Neuronal stem cell (in vitro differentiated cells): ENCODE results near the gene RGS12.
"Not testable (repeated sequence)": the region's sequence is repeated elsewhere in the genome, so short reads cannot be mapped to it uniquely, and the experiment has no call there.

Experiments
- DNase-seq: peaks from one replicate; pipeline ENCODE4 v3.0.0-alpha.2; 2013; ENCODE audit warnings: low spot score
- H2AFZ ChIP-seq: one replicate; pipeline ENCODE4 v1.6.1; 2013; ENCODE audit warnings: mild to moderate bottlenecking, low read length, inconsistent platforms
- H2AK5ac ChIP-seq: 2 replicates; pipeline ENCODE4 v1.6.1; 2013; ENCODE audit warnings: low read depth, mild to moderate bottlenecking, inconsistent platforms, low read length, moderate library complexity, mixed read lengths
- H2BK120ac ChIP-seq: 2 replicates; pipeline ENCODE4 v1.6.1; 2013; ENCODE audit warnings: low read depth, mild to moderate bottlenecking, inconsistent platforms, low read length, moderate library complexity, mixed read lengths
- H2BK12ac ChIP-seq: one replicate; pipeline ENCODE4 v1.6.1; 2013; ENCODE audit warnings: low read length, inconsistent platforms
- H2BK15ac ChIP-seq: 2 replicates; pipeline ENCODE4 v1.6.1; 2013; ENCODE audit warnings: mild to moderate bottlenecking, low read length, inconsistent platforms, mixed read lengths
- H2BK5ac ChIP-seq: one replicate; pipeline ENCODE4 v1.6.1; 2013; ENCODE audit warnings: inconsistent platforms, mild to moderate bottlenecking, low read length, moderate library complexity
- H3K14ac ChIP-seq: one replicate; pipeline ENCODE4 v1.6.1; 2013; ENCODE audit warnings: low read length, inconsistent platforms
- H3K18ac ChIP-seq: 2 replicates; pipeline ENCODE4 v1.6.1; 2013; ENCODE audit warnings: low read length, inconsistent platforms
- H3K23ac ChIP-seq: 2 replicates; pipeline ENCODE4 v1.6.1; 2013; ENCODE audit warnings: low read depth, mild to moderate bottlenecking, mixed read lengths, low read length, inconsistent platforms; ENCODE audit not compliant: poor library complexity
- H3K27ac ChIP-seq: replicated peaks from 3 replicates; pipeline ENCODE4 v1.5.1; 2013; ENCODE audit warnings: low read length, inconsistent platforms
- H3K27me3 ChIP-seq, 3 experiments: 2 replicates each; pipeline ENCODE4 v1.6.1; 2013; ENCODE audit warnings: low read length in 3 of 3, mild to moderate bottlenecking in 2 of 3, inconsistent platforms in 1 of 3, low read depth in 1 of 3, mixed read lengths in 1 of 3, moderate library complexity in 1 of 3; ENCODE audit not compliant: control insufficient read depth in 3 of 3, insufficient read depth in 3 of 3
- H3K36me3 ChIP-seq, 2 donors: replicated peaks in 1 of 2; 2 replicates each; pipeline ENCODE4 v1.6.1; 2013; ENCODE audit warnings: low read length in 2 of 2; ENCODE audit not compliant: control insufficient read depth in 2 of 2, insufficient read depth in 2 of 2
- H3K4ac ChIP-seq: 2 replicates; pipeline ENCODE4 v1.6.1; 2013; ENCODE audit warnings: inconsistent platforms, mild to moderate bottlenecking, low read length, moderate library complexity
- H3K4me1 ChIP-seq, 2 donors: 1 replicate in 1 of 2; 2 replicates in 1 of 2; pipeline ENCODE4 v1.6.1; 2013; ENCODE audit warnings: low read length in 2 of 2, low read depth in 1 of 2; ENCODE audit not compliant: control insufficient read depth in 2 of 2, insufficient read depth in 1 of 2
- H3K4me2 ChIP-seq: one replicate; pipeline ENCODE4 v1.6.1; 2013; ENCODE audit warnings: mild to moderate bottlenecking, low read length, inconsistent platforms; ENCODE audit not compliant: insufficient read depth, poor library complexity, severe bottlenecking
- H3K4me3 ChIP-seq, 2 donors: 2 replicates each; pipeline ENCODE4 v1.5.1; 2013; ENCODE audit warnings: low read length in 2 of 2, mild to moderate bottlenecking in 2 of 2, inconsistent platforms in 1 of 2, moderate library complexity in 1 of 2
- H3K79me1 ChIP-seq: one replicate; pipeline ENCODE4 v1.6.1; 2013; ENCODE audit warnings: low read depth, mild to moderate bottlenecking, inconsistent platforms, low read length, moderate library complexity
- H3K9ac ChIP-seq: one replicate; pipeline ENCODE4 v1.6.1; 2013; ENCODE audit warnings: mild to moderate bottlenecking, low read depth, low read length, inconsistent platforms; ENCODE audit not compliant: poor library complexity
- H3K9me3 ChIP-seq, 2 donors: replicated peaks in 1 of 2; 2 replicates each; pipeline versions ENCODE3 to v1.6.1; 2013; ENCODE audit warnings: low read length in 2 of 2, mild to moderate bottlenecking in 2 of 2, inconsistent platforms in 1 of 2, low read depth in 1 of 2, mixed read lengths in 1 of 2, moderate library complexity in 1 of 2; ENCODE audit not compliant: control insufficient read depth in 2 of 2, insufficient read depth in 1 of 2
- H4K8ac ChIP-seq: one replicate; pipeline ENCODE4 v1.6.1; 2013; ENCODE audit warnings: low read depth, mild to moderate bottlenecking, inconsistent platforms, low read length, moderate library complexity
- H4K91ac ChIP-seq: one replicate; pipeline ENCODE4 v1.6.1; 2013; ENCODE audit warnings: low read length, low read depth, mild to moderate bottlenecking, inconsistent platforms; ENCODE audit not compliant: poor library complexity
- WGBS, 2 donors: extraction: QIAGEN DNeasy Blood & Tissue Kit; methylation state at CpG; one replicate each; pipeline ENCODE4 v1.1.7; 2013; ENCODE audit warnings: missing lambda C conversion rate in 2 of 2, mixed read lengths in 1 of 2; ENCODE audit not compliant: insufficient read length in 2 of 2, insufficient replicate concordance in 1 of 2; ENCODE audit errors: extremely low coverage in 2 of 2; 5-methylcytosine and 5-hydroxymethylcytosine counted together

Gene RGS12

GRCh38 chr4:3299976-3300671 is 7.3 kb downstream of the RGS12 start:
- no peak overlapping the region for H4K91ac ChIP-seq
- peak overlapping the region; percentile 41 for H2AK5ac ChIP-seq
- no peak overlapping the region for H2BK120ac ChIP-seq
- H3K4me1 ChIP-seq: peaks cover 38 to 44% of the 10 kb centered on the region in 2 donors
- H3K9me3 ChIP-seq: peaks cover 0 to 15% of the 10 kb centered on the region in 2 donors
- H3K9ac ChIP-seq: no peak overlapping the region
- DNase-seq: no peak
- H2BK15ac ChIP-seq: no peak overlapping the region
- H3K14ac ChIP-seq: no peak overlapping the region
- no peak overlapping the region for H3K23ac ChIP-seq
- H3K18ac ChIP-seq: peak overlapping the region; percentile 66
- H3K36me3 ChIP-seq: peaks cover 0 to under 1% of the 10 kb centered on the region in 2 donors
- H3K4ac ChIP-seq: no peak overlapping the region
- no CpG with 5 or more reads among the region's 19 CpGs for WGBS, 2 donors
- no peak overlapping the region for H2BK5ac ChIP-seq
- peaks cover 10% of the 10 kb centered on the region for H3K79me1 ChIP-seq
- H3K27me3 ChIP-seq: no peaks in the 10 kb centered on the region
- H3K4me3 ChIP-seq: no peak overlapping the region
- H3K4me2 ChIP-seq: no peak overlapping the region
- H2AFZ ChIP-seq: no peak overlapping the region
- no peak overlapping the region for H4K8ac ChIP-seq
- H3K27ac ChIP-seq: no peak overlapping the region
- H2BK12ac ChIP-seq: no peak overlapping the region

GRCh38 chr4:3300882-3301281 is 8.1 kb downstream of the RGS12 start:
- H3K27ac ChIP-seq, H2BK12ac ChIP-seq, H3K14ac ChIP-seq, H2AK5ac ChIP-seq, H3K4me2 ChIP-seq, H3K27me3 ChIP-seq, H2BK15ac ChIP-seq, H3K4ac ChIP-seq, H2BK120ac ChIP-seq, H3K4me3 ChIP-seq, H3K18ac ChIP-seq, H2BK5ac ChIP-seq, DNase-seq, H3K23ac ChIP-seq, H2AFZ ChIP-seq, H3K36me3 ChIP-seq, H4K8ac ChIP-seq, H4K91ac ChIP-seq: not testable (repeated sequence)
- Histone ChIP-seq H3K9me3 (peaks cover 0 to 15% of the 10 kb centered on the region in 2 donors), H3K9ac (peak overlapping the region; percentile 22), H3K4me1 (peaks cover 46 to 52% of the 10 kb centered on the region in 2 donors), H3K79me1 (peaks cover 12% of the 10 kb centered on the region)
- no CpG with 5 or more reads among the region's 15 CpGs for WGBS, 2 donors

- WGBS, 2 donors: no CpG with 5 or more reads among the region's 15 CpGs
- Histone ChIP-seq H3K4ac (no peak overlapping the region), H3K4me1 (peaks cover 50 to 58% of the 10 kb centered on the region in 2 donors)
Measured at GRCh38 chr4:3301450-3302172, 8.8 kb downstream of the RGS12 start.

GRCh38 chr4:3302173-3302785 is 9.5 kb downstream of the RGS12 start:
- Histone ChIP-seq H3K36me3 (no peaks in the 10 kb centered on the region), H3K27ac (no peak overlapping the region), H3K4me1 (peaks cover 53 to 58% of the 10 kb centered on the region in 2 donors)

More at GRCh38 chr4:3301450-3302172, 8.8 kb downstream of the RGS12 start:
- no peak overlapping the region for H3K4me3 ChIP-seq
- H4K91ac ChIP-seq: no peak overlapping the region
- H3K18ac ChIP-seq: no peak overlapping the region
- H3K9ac ChIP-seq: no peak overlapping the region
- no peak for DNase-seq
- no peak overlapping the region for H2BK5ac ChIP-seq
- H2BK12ac ChIP-seq: no peak overlapping the region
- H3K14ac ChIP-seq: no peak overlapping the region
- no peak overlapping the region for H2BK15ac ChIP-seq
- no peak overlapping the region for H3K23ac ChIP-seq
- H2AK5ac ChIP-seq: no peak overlapping the region
- no peak overlapping the region for H2AFZ ChIP-seq
- H4K8ac ChIP-seq: no peak overlapping the region
- no peaks in the 10 kb centered on the region for H3K36me3 ChIP-seq
- no peak overlapping the region for H2BK120ac ChIP-seq
- H3K27me3 ChIP-seq: no peaks in the 10 kb centered on the region
- H3K4me2 ChIP-seq: no peak overlapping the region
- H3K27ac ChIP-seq: no peak overlapping the region
- peaks cover 0 to 13% of the 10 kb centered on the region in 2 donors for H3K9me3 ChIP-seq
- H3K79me1 ChIP-seq: peaks cover 12% of the 10 kb centered on the region

More at GRCh38 chr4:3302173-3302785, 9.5 kb downstream of the RGS12 start:
- Histone ChIP-seq H4K91ac (no peak overlapping the region), H2BK12ac (no peak overlapping the region), H3K18ac (peak overlapping the region; percentile 68), H3K23ac (no peak overlapping the region), H2AFZ (no peak overlapping the region), H3K4me3 (no peak overlapping the region), H4K8ac (no peak overlapping the region), H3K27me3 (no peaks in the 10 kb centered on the region), H3K79me1 (peaks cover 14% of the 10 kb centered on the region), H2BK5ac (peak overlapping the region; percentile 26), H2BK15ac (no peak overlapping the region), H3K9ac (no peak overlapping the region), H2BK120ac (no peak overlapping the region), H3K14ac (peak overlapping the region; percentile 74), H3K9me3 (peaks cover 0 to 9% of the 10 kb centered on the region in 2 donors), H2AK5ac (no peak overlapping the region), H3K4me2 (no peak overlapping the region), H3K4ac (no peak overlapping the region)
- DNase-seq: no peak
- WGBS, 2 donors: no CpG with 5 or more reads among the region's 17 CpGs
